ENCODE results near the gene RFC4. TPM values are rescaled to one million over a fixed set of nuclear protein-coding genes. Genes with fewer than 3 reads are reported as not detected.

Gene RFC4
- polyA plus RNA-seq, 3 donors: 3.9 to 6.2 (median 4.6) TPM

DNA sequence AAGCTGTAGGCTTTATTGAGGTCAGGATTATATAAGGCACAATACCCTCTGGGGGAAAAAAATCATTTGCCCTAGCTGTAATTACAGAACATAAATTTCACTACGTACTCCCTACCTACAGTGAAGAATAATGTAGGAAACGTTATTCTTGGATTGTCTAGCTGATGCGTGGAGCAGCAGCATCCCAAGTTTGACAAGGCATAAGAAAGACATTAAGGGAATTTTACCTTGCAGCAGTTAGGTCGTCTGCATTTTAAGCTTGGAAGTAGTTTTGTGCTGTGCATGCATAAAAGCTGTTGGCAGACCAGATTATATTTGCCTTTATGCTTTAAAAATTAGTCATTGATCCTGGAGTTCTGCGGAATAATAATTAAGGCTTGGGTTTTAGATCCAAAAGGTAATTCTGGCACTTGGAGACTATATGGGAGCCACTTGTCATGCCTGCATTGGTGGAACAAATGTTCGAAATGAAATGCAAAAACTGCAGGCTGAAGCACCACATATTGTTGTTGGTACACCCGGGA, 20.7 kb downstream of the RFC4 start:
- H3K4me2 ChIP-seq (replicated peaks; ENCODE audit: extremely low read depth, low read length, poor library complexity, severe bottlenecking): peak overlapping the region; percentile 81
- 51% methylated on average over 4 of the region's 7 CpGs for WGBS (ENCODE audit: insufficient coverage)
- H3K4me1 Mint-ChIP-seq: peaks cover 33% of the 10 kb centered on the region
- peaks cover 0 to under 1% (median 0%) of the 10 kb centered on the region in 3 donors for H3K27me3 Mint-ChIP-seq (ENCODE audit: low read depth in 3 of 3)
- intact Hi-C loops (cut with micrococcal nuclease): loop anchor here in 1 of 2 donors (10.0 kb wide), 3 partner anchors 211 to 851 kb away; partner anchors contain the start of genes DNAJB11, RPL39L and TRA2B
- H3K79me2 ChIP-seq (ENCODE audit: insufficient read depth, low read length): peaks cover 54% of the 10 kb centered on the region
- peaks cover 53 to 63% of the 10 kb centered on the region in 2 donors for H3K36me3 ChIP-seq (replicated peaks in 1 of 2; ENCODE audit: control insufficient read depth in 1 of 2, insufficient read depth in 2 of 2, low read length in 2 of 2)
- no peak overlapping the region for H2AFZ ChIP-seq (ENCODE audit: insufficient read depth, low read depth, low read length, poor library complexity, severe bottlenecking)
- peaks cover 53 to 63% of the 10 kb centered on the region in 2 donors for H3K36me3 Mint-ChIP-seq
- no peak overlapping the region for H3K9ac ChIP-seq (ENCODE audit: insufficient read depth, low read length, poor library complexity, severe bottlenecking)
- peak overlapping the region in 1 of 2 donors; percentile 99 for H3K4me3 Mint-ChIP-seq
- peaks cover 20 to 39% of the 10 kb centered on the region in 2 donors for H3K4me1 ChIP-seq (ENCODE audit: control insufficient read depth in 1 of 2, insufficient read depth in 2 of 2, low read length in 2 of 2)
- H4K20me1 ChIP-seq (ENCODE audit: insufficient read depth, low read length): peaks cover 71% of the 10 kb centered on the region
- DNase-seq: no peak
- peak overlapping the region in 2 of 7 donors; percentile 14 to 96 for H3K27ac Mint-ChIP-seq
- H3K9me3 Mint-ChIP-seq: peaks cover 0 to 5% (median 0%) of the 10 kb centered on the region in 7 donors
- H3K27ac ChIP-seq (ENCODE audit: low read depth in 1 of 2, low read length in 2 of 2): peak overlapping the region in 1 of 2 donors; percentile 99
- H3K27me3 ChIP-seq (ENCODE audit: control insufficient read depth in 2 of 2, insufficient read depth in 2 of 2, low read length in 2 of 2): no peaks in the 10 kb centered on the region
- H3K4me3 ChIP-seq (replicated peaks in 1 of 3; ENCODE audit: low read depth in 2 of 3, low read length in 3 of 3): peak overlapping the region in 2 of 3 experiments; percentile 88 to 99
- TF ChIP-seq, protein P1, sequence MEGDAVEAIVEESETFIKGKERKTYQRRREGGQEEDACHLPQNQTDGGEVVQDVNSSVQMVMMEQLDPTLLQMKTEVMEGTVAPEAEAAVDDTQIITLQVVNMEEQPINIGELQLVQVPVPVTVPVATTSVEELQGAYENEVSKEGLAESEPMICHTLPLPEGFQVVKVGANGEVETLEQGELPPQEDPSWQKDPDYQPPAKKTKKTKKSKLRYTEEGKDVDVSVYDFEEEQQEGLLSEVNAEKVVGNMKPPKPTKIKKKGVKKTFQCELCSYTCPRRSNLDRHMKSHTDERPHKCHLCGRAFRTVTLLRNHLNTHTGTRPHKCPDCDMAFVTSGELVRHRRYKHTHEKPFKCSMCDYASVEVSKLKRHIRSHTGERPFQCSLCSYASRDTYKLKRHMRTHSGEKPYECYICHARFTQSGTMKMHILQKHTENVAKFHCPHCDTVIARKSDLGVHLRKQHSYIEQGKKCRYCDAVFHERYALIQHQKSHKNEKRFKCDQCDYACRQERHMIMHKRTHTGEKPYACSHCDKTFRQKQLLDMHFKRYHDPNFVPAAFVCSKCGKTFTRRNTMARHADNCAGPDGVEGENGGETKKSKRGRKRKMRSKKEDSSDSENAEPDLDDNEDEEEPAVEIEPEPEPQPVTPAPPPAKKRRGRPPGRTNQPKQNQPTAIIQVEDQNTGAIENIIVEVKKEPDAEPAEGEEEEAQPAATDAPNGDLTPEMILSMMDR (IDR thresholded peaks at IDR 0.05): no peak
- H3K9me3 ChIP-seq (replicated peaks in 1 of 2; ENCODE audit: control insufficient read depth in 1 of 2, insufficient read depth in 1 of 2, low read length in 2 of 2): no peaks in the 10 kb centered on the region

DNA sequence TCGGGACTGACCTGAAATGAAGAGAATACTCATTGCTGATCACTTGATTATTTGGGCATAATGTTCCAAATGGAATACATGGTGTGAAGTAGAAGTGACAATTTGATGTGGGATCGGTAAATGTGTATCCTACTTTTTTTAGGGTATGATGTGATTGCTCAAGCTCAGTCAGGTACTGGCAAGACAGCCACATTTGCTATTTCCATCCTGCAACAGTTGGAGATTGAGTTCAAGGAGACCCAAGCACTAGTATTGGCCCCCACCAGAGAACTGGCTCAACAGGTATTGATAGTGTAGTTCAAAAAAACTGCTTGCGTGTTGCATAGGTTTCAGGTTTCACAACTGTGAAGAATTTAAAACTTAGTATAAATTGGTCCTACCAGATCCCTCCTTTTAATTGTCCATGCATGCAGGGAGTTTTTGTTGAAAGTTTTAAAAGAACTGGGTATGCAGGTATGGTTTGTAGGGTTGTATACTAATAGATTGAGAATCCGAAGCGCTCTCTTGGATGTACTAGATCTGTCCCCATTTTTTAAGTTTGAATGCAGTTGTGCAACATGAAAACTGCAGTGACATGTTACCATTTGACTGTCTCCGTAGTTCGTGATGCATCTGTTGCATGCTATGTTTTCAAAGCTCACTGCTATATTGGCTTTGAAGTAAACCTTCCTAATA, 21.3 kb downstream of the RFC4 start:
- H3K9me3 ChIP-seq (replicated peaks in 1 of 2; ENCODE audit: control insufficient read depth in 1 of 2, insufficient read depth in 1 of 2, low read length in 2 of 2): no peaks in the 10 kb centered on the region
- H3K9ac ChIP-seq (ENCODE audit: insufficient read depth, low read length, poor library complexity, severe bottlenecking): peak overlapping the region; percentile 95
- intact Hi-C loops (cut with micrococcal nuclease): loop anchor here (5.0 to 10.0 kb wide), 4 partner anchors 42 to 850 kb away; partner anchors contain the start of genes DNAJB11 (in 1 of the 2), RPL39L (in 1 of the 2) and TRA2B (in 1 of the 2)
- H3K36me3 Mint-ChIP-seq: peaks cover 53 to 58% of the 10 kb centered on the region in 2 donors
- DNase-seq: no peak
- peaks cover 20 to 39% of the 10 kb centered on the region in 2 donors for H3K4me1 ChIP-seq (ENCODE audit: control insufficient read depth in 1 of 2, insufficient read depth in 2 of 2, low read length in 2 of 2)
- H3K4me3 Mint-ChIP-seq: peak overlapping the region; percentile 98 to 99
- H3K27ac ChIP-seq (ENCODE audit: low read depth in 1 of 2, low read length in 2 of 2): peak overlapping the region in 1 of 2 donors; percentile 99
- peaks cover 53 to 57% of the 10 kb centered on the region in 2 donors for H3K36me3 ChIP-seq (replicated peaks in 1 of 2; ENCODE audit: control insufficient read depth in 1 of 2, insufficient read depth in 2 of 2, low read length in 2 of 2)
- H3K79me2 ChIP-seq (ENCODE audit: insufficient read depth, low read length): peaks cover 54% of the 10 kb centered on the region
- 41% methylated on average over 3 of the region's 7 CpGs for WGBS (ENCODE audit: insufficient coverage)
- peak overlapping the region; percentile 88 to 99 (median 93) for H3K4me3 ChIP-seq (replicated peaks in 1 of 3; ENCODE audit: low read depth in 2 of 3, low read length in 3 of 3)
- H3K4me1 Mint-ChIP-seq: peaks cover 33% of the 10 kb centered on the region
- no peaks in the 10 kb centered on the region for H3K27me3 ChIP-seq (ENCODE audit: control insufficient read depth in 2 of 2, insufficient read depth in 2 of 2, low read length in 2 of 2)
- TF ChIP-seq, protein P1 (IDR thresholded peaks at IDR 0.05): no peak
- peaks cover 0 to 5% (median 0%) of the 10 kb centered on the region in 7 donors for H3K9me3 Mint-ChIP-seq
- no peak overlapping the region for H2AFZ ChIP-seq (ENCODE audit: insufficient read depth, low read depth, low read length, poor library complexity, severe bottlenecking)
- peaks cover 65% of the 10 kb centered on the region for H4K20me1 ChIP-seq (ENCODE audit: insufficient read depth, low read length)
- H3K4me2 ChIP-seq (replicated peaks; ENCODE audit: extremely low read depth, low read length, poor library complexity, severe bottlenecking): peak overlapping the region; percentile 81
- peak overlapping the region in 6 of 7 donors; percentile 96 to 100 (median 100) for H3K27ac Mint-ChIP-seq
- peaks cover 0 to 5% (median 0%) of the 10 kb centered on the region in 3 donors for H3K27me3 Mint-ChIP-seq (ENCODE audit: low read depth in 3 of 3)

Measured in CD14-positive monocyte (primary cell).